ENCODE measurements around the gene KIF1A. TPM values are rescaled to one million over a fixed set of nuclear protein-coding genes. Genes with fewer than 3 reads are reported as not detected.

Gene KIF1A
- total and polyA plus RNA-seq, 2 experiments from 2014 or later, result 16.1 to 16.5 TPM

DNA sequence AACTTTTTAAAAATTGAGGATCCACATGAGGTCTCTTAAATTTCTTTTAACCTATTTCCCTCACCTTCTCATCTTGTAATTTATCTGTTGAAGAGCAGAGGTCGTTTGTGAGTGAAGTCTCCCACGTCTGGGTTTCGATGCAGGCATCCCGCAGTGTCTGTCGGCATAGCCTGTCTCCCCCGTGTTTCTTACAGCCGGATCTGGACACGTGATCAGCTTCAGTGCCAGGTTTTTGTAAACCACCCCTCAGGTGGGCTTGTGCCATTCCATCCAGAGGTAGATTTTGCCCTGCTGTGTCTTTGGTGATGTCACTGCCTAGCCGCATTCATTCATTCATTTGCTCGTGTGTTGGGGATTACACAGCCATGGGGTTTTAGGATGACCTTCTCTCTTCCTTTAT lies 112.2 kb downstream of the KIF1A start:
- no peaks in the 10 kb centered on the region for H4K20me1 ChIP-seq (ENCODE audit: insufficient read depth, poor library complexity, severe bottlenecking)
- 68% methylated on average over 10 of the region's 10 CpGs for WGBS (ENCODE audit: low lambda C conversion rate, missing lambda C conversion rate)
- no peak overlapping the region for H2AFZ ChIP-seq
- no peaks in the 10 kb centered on the region for H3K4me1 ChIP-seq (ENCODE audit: insufficient read depth)
- no peaks in the 10 kb centered on the region for H3K9me3 ChIP-seq (ENCODE audit: low read depth)
- no peak overlapping the region for H3K4me2 ChIP-seq
- H3K79me2 ChIP-seq, result no peaks in the 10 kb centered on the region
- no peaks in the 10 kb centered on the region for H3K9me2 ChIP-seq (replicated peaks; ENCODE audit: insufficient read depth)
- DNase-seq (ENCODE audit: low spot score), result no peak
- no peak overlapping the region for H3K4me3 ChIP-seq
- H3K36me3 ChIP-seq (replicated peaks; ENCODE audit: insufficient read depth, low read depth), result no peaks in the 10 kb centered on the region
- TF ChIP-seq CTCF (IDR thresholded peaks at IDR 0.05; ENCODE audit: poor library complexity) (no peak), EZH2 (IDR thresholded peaks at IDR 0.05; ENCODE audit: borderline replicate concordance) (no peak), EZH2phosphoT487 (IDR thresholded peaks at IDR 0.05; ENCODE audit: low read depth, severe bottlenecking, unreplicated experiment) (no peak)
- no peak overlapping the region for H3K27ac ChIP-seq
- peaks cover 6% of the 10 kb centered on the region for H3K27me3 ChIP-seq

- no peak overlapping the region for H3K4me3 ChIP-seq
- no peaks in the 10 kb centered on the region for H3K9me3 ChIP-seq (ENCODE audit: low read depth)
- H3K4me2 ChIP-seq, result no peak overlapping the region
- H3K79me2 ChIP-seq, result no peaks in the 10 kb centered on the region
- DNase-seq (ENCODE audit: low spot score), result no peak
- peaks cover 6% of the 10 kb centered on the region for H3K27me3 ChIP-seq
- no peaks in the 10 kb centered on the region for H3K9me2 ChIP-seq (replicated peaks; ENCODE audit: insufficient read depth)
- H3K27ac ChIP-seq, result no peak overlapping the region
- H2AFZ ChIP-seq, result no peak overlapping the region
- TF ChIP-seq CTCF (IDR thresholded peaks at IDR 0.05; ENCODE audit: poor library complexity), result no peak
- TF ChIP-seq EZH2phosphoT487 (IDR thresholded peaks at IDR 0.05; ENCODE audit: low read depth, severe bottlenecking, unreplicated experiment), result no peak
- no peak for TF ChIP-seq EZH2 (IDR thresholded peaks at IDR 0.05; ENCODE audit: borderline replicate concordance)
- no peaks in the 10 kb centered on the region for H4K20me1 ChIP-seq (ENCODE audit: insufficient read depth, poor library complexity, severe bottlenecking)
- H3K36me3 ChIP-seq (replicated peaks; ENCODE audit: insufficient read depth, low read depth), result no peaks in the 10 kb centered on the region
- H3K4me1 ChIP-seq (ENCODE audit: insufficient read depth), result no peaks in the 10 kb centered on the region
- WGBS (ENCODE audit: low lambda C conversion rate, missing lambda C conversion rate), result 70% methylated on average over 15 of the region's 15 CpGs
Observed at GRCh38 chr2:240707043-240707756, 112.8 kb downstream of the KIF1A start.

GRCh38 chr2:240705204-240705791 lies 114.7 kb downstream of the KIF1A start:
- Histone ChIP-seq H3K27me3 (peaks cover 6% of the 10 kb centered on the region), H3K4me2 (no peak overlapping the region), H2AFZ (no peak overlapping the region), H3K27ac (no peak overlapping the region), H3K79me2 (no peaks in the 10 kb centered on the region), H3K4me3 (no peak overlapping the region), H3K9me2 (replicated peaks; ENCODE audit: insufficient read depth) (no peaks in the 10 kb centered on the region), H3K36me3 (replicated peaks; ENCODE audit: insufficient read depth, low read depth) (no peaks in the 10 kb centered on the region), H3K4me1 (ENCODE audit: insufficient read depth) (no peaks in the 10 kb centered on the region), H4K20me1 (ENCODE audit: insufficient read depth, poor library complexity, severe bottlenecking) (no peaks in the 10 kb centered on the region), H3K9me3 (ENCODE audit: low read depth) (no peaks in the 10 kb centered on the region)
- DNase-seq (ENCODE audit: low spot score), result no peak
- WGBS (ENCODE audit: low lambda C conversion rate, missing lambda C conversion rate), result 86% methylated on average over 12 of the region's 12 CpGs
- TF ChIP-seq EZH2 (IDR thresholded peaks at IDR 0.05; ENCODE audit: borderline replicate concordance), result no peak
- no peak for TF ChIP-seq CTCF (IDR thresholded peaks at IDR 0.05; ENCODE audit: poor library complexity)
- no peak for TF ChIP-seq EZH2phosphoT487 (IDR thresholded peaks at IDR 0.05; ENCODE audit: low read depth, severe bottlenecking, unreplicated experiment)

Measured in hepatocyte (in vitro differentiated cells).